ENCODE results near the gene RPL10. TPM values are rescaled to one million over a fixed set of nuclear protein-coding genes. Genes with fewer than 3 reads are reported as not detected.
A peak's percentile ranks its signal among the peaks of the same experiment; 100 is the strongest.

The RPL10 gene
- total RNA-seq, 2 experiments from 2014 or later, result 2,967 to 3,168 TPM

DNA sequence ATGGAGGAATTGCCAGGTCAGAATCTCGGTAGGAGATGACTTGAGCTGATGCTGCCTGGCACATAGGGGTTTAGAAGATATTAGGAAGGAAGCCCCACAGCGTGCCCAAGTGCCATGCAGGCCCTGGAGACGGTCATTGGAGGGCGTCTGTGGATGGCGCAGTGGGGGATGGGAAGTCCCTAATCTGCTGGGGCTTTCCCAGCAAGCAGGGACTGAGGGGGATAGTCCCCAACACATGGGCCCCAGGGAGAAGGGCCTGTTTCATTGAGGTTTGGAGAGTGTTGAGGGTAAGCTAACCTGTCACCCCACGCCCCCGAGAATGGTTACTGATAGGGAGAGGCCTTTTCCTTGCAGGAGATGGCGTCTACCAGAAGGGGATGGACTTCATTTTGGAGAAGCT lies 21.0 kb downstream of the RPL10 start:
- Mint-ChIP-seq H3K9me3 (no peaks in the 10 kb centered on the region), H3K4me3 (no peak overlapping the region), H3K27me3 (no peaks in the 10 kb centered on the region), H3K27ac (no peak overlapping the region), H3K4me1 (peaks cover 2% of the 10 kb centered on the region), H3K36me3 (no peaks in the 10 kb centered on the region)
- no peak for DNase-seq

GRCh38 chrX:154419688-154420401 lies 21.7 kb downstream of the RPL10 start:
- H3K36me3 Mint-ChIP-seq, result no peaks in the 10 kb centered on the region
- no peaks in the 10 kb centered on the region for H3K27me3 Mint-ChIP-seq
- H3K4me3 Mint-ChIP-seq, result no peak overlapping the region
- H3K9me3 Mint-ChIP-seq, result no peaks in the 10 kb centered on the region
- no peak overlapping the region for H3K27ac Mint-ChIP-seq
- no peak for DNase-seq
- peaks cover 2% of the 10 kb centered on the region for H3K4me1 Mint-ChIP-seq

GRCh38 chrX:154420402-154420756 lies 22.2 kb downstream of the RPL10 start:
- Mint-ChIP-seq H3K4me3 (no peak overlapping the region), H3K9me3 (no peaks in the 10 kb centered on the region), H3K36me3 (no peaks in the 10 kb centered on the region), H3K4me1 (peaks cover 2% of the 10 kb centered on the region), H3K27me3 (no peaks in the 10 kb centered on the region), H3K27ac (no peak overlapping the region)
- no peak for DNase-seq

DNA sequence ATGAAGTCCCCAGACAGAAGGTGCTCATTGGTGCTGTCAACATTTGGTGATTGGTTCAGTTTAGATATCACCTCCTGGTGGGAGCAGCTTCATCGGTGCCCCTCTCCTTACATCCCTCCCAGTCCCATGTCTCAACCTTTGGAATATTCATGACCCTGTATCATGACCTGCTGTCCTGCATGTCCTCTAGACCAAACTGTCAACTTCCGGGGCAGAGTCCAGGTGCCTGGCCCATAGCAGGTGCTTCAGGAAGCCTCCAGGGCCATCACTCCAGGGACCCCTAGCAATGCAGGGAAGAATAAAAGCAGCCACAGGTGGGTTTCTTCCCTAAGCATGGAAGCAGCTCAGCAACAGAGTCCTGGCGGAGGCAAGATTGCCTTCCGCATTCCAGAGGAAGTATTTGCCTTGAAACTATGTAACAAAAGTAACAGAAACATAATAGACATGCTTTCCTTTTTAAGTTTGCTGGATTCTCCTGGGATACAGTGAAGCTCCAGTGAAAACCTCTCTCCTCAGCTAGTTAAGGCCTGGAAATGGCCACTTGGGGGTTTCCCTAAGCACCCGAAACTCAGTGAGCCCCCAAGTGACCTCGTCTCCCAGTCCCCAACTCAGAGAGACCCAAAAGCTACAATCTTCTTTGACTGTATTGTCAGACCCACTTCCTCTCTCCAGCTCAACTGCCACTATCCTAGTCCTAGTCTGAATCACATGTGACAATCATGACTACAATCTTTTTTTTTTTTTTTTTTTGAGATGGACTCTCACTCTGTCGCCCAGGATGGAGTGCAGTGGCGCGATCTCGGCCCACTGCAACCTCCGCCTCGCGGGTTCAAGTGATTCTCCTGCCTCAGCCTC lies 29.0 kb downstream of the RPL10 start:
- H3K27me3 Mint-ChIP-seq, result no peaks in the 10 kb centered on the region
- no peak for DNase-seq
- peak overlapping the region; percentile 79 for H3K4me3 Mint-ChIP-seq
- H3K27ac Mint-ChIP-seq, result no peak overlapping the region
- no peaks in the 10 kb centered on the region for H3K9me3 Mint-ChIP-seq
- no peaks in the 10 kb centered on the region for H3K36me3 Mint-ChIP-seq
- H3K4me1 Mint-ChIP-seq, result peaks cover 13% of the 10 kb centered on the region

DNA sequence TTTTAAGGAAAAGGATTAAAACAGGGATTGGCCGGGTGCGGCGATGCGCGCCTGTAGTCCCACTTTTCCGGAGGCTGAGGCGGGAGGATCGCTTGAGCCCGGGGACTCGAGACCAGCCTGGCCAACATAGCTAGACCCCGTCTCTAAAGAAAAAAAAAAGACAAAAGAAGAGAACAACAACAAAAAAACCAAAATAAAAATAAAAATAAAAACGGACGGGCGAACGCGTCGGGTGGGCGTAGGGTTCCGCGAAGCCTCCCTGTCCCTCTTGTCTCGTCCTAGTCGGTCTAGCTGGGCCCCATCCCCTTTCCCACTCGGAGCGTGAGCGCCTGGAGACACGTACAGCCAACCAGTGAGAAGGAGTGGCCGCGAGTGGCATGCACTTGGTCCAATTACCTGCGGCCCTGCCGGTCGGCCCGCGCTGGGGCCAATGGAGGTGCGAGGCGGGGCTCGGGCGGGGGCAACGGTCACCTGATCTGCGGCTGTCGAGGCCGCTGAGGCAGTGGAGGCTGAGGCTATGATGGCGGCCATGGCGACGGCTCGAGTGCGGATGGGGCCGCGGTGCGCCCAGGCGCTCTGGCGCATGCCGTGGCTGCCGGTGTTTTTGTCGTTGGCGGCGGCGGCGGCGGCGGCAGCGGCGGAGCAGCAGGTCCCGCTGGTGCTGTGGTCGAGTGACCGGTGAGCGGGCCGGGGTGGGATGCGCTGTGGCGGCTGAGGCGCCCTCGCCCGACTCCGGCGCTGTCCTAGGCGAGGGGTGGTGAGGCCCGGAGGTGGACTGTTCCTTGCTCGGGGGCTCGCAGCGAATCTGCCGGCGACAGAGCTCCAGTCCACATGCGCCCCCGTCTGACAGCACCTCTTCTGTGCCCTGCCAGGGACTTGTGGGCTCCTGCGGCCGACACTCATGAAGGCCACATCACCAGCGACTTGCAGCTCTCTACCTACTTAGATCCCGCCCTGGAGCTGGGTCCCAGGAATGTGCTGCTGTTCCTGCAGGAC lies 30.3 kb downstream of the RPL10 start, which contains the start of gene ATP6AP1:
TSS of gene ATP6AP1 (plus strand) at position 502 of the 996 bp plus-strand sequence. CDS start at position 518, 16 bp downstream.
- no peaks in the 10 kb centered on the region for H3K27me3 Mint-ChIP-seq
- no peaks in the 10 kb centered on the region for H3K36me3 Mint-ChIP-seq
- H3K4me3 Mint-ChIP-seq, result peak within 1 kb of the TSS; percentile 79
- peaks cover 13% of the 10 kb centered on the region for H3K4me1 Mint-ChIP-seq
- peak within 1 kb of the TSS; percentile 42 for H3K27ac Mint-ChIP-seq
- peak; percentile 91 for DNase-seq
- H3K9me3 Mint-ChIP-seq, result no peaks in the 10 kb centered on the region

DNA sequence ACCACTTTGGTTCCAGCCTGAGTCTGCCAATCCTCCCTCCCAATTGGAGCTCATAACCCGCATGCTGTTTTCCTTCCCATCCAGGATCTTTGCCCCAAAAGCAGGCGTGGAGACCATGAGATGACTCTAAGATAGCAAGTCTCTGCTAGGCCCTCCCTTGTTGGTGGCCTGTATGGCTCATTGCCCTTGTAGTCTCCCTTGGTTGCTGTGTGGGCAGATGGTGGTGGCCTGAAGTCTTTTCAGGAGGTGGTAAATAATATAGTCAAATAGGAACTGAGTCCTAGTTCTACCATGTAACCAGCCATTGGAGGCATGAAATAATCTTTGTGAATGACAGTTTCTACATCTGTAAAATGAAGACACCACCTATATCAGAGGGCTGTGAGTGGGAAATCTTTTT lies 31.5 kb downstream of the RPL10 start:
- DNase-seq, result no peak
- Mint-ChIP-seq H3K4me1 (peaks cover 13% of the 10 kb centered on the region), H3K4me3 (peak overlapping the region; percentile 79), H3K36me3 (no peaks in the 10 kb centered on the region), H3K9me3 (no peaks in the 10 kb centered on the region), H3K27me3 (no peaks in the 10 kb centered on the region), H3K27ac (peak overlapping the region; percentile 39)

- Mint-ChIP-seq H3K4me1 (peaks cover 13% of the 10 kb centered on the region), H3K4me3 (no peak overlapping the region), H3K27me3 (no peaks in the 10 kb centered on the region), H3K27ac (peak overlapping the region; percentile 60), H3K9me3 (no peaks in the 10 kb centered on the region), H3K36me3 (no peaks in the 10 kb centered on the region)
- DNase-seq, result no peak
Observed at GRCh38 chrX:154430479-154430878, 32.3 kb downstream of the RPL10 start.

GRCh38 chrX:154430916-154431315 lies 32.7 kb downstream of the RPL10 start:
- DNase-seq, result no peak
- no peaks in the 10 kb centered on the region for H3K9me3 Mint-ChIP-seq
- H3K36me3 Mint-ChIP-seq, result no peaks in the 10 kb centered on the region
- H3K27me3 Mint-ChIP-seq, result no peaks in the 10 kb centered on the region
- peak overlapping the region; percentile 60 for H3K27ac Mint-ChIP-seq
- no peak overlapping the region for H3K4me3 Mint-ChIP-seq
- peaks cover 14% of the 10 kb centered on the region for H3K4me1 Mint-ChIP-seq

- no peaks in the 10 kb centered on the region for H3K9me3 Mint-ChIP-seq
- no peak overlapping the region for H3K27ac Mint-ChIP-seq
- peaks cover 17% of the 10 kb centered on the region for H3K4me1 Mint-ChIP-seq
- peaks cover 3% of the 10 kb centered on the region for H3K36me3 Mint-ChIP-seq
- H3K27me3 Mint-ChIP-seq, result no peaks in the 10 kb centered on the region
- H3K4me3 Mint-ChIP-seq, result no peak overlapping the region
- DNase-seq, result no peak
Observed at GRCh38 chrX:154431341-154431740, 33.2 kb downstream of the RPL10 start.

GRCh38 chrX:154432210-154432609 lies 34.0 kb downstream of the RPL10 start:
- no peaks in the 10 kb centered on the region for H3K27me3 Mint-ChIP-seq
- peaks cover 5% of the 10 kb centered on the region for H3K36me3 Mint-ChIP-seq
- no peak overlapping the region for H3K27ac Mint-ChIP-seq
- no peaks in the 10 kb centered on the region for H3K9me3 Mint-ChIP-seq
- no peak for DNase-seq
- H3K4me1 Mint-ChIP-seq, result peaks cover 18% of the 10 kb centered on the region
- no peak overlapping the region for H3K4me3 Mint-ChIP-seq

GRCh38 chrX:154433605-154434004 lies 35.4 kb downstream of the RPL10 start:
- Mint-ChIP-seq H3K27me3 (no peaks in the 10 kb centered on the region), H3K9me3 (no peaks in the 10 kb centered on the region), H3K4me3 (no peak overlapping the region), H3K27ac (no peak overlapping the region), H3K36me3 (peaks cover 5% of the 10 kb centered on the region), H3K4me1 (peaks cover 24% of the 10 kb centered on the region)
- DNase-seq, result no peak

DNA sequence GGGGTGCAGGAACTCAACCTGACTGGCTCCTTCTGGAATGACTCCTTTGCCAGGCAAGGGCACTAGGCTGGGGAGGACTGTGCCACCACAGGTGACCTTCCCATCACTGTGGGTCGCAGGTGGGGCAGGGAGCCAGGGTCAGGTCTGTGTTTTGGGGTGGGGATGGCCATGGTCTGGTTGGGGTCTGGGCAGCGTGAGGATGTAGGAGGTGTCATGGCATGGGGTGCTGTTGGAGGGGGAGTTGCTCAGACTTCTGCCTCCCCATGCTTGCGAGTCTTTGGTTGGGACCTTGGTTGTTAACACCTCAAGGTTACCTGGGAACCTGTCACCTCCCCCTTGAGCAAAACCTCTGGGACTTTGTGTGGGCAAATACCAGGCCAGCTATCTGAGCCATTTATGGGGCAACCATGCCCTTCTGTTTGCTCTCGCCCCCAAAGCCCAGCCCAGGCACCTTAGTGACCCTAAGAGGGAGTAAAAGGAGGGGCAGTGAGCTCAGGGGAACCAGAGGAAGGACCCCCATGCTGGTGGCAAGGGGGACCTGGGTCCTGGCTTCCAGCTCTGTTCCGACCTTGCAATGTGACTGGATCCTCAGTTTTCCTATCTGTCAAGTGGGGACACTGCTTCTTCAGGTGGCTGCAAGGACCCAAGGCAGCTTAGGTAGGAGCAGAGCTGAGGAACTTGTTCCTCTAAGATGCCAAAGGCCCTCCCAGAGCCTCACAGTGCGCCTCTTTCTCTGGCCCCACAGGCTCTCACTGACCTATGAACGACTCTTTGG lies 36.4 kb downstream of the RPL10 start:
- Mint-ChIP-seq H3K27ac (no peak overlapping the region), H3K9me3 (no peaks in the 10 kb centered on the region), H3K36me3 (peaks cover 5% of the 10 kb centered on the region), H3K27me3 (no peaks in the 10 kb centered on the region), H3K4me3 (no peak overlapping the region), H3K4me1 (peaks cover 23% of the 10 kb centered on the region)
- DNase-seq, result no peak

DNA sequence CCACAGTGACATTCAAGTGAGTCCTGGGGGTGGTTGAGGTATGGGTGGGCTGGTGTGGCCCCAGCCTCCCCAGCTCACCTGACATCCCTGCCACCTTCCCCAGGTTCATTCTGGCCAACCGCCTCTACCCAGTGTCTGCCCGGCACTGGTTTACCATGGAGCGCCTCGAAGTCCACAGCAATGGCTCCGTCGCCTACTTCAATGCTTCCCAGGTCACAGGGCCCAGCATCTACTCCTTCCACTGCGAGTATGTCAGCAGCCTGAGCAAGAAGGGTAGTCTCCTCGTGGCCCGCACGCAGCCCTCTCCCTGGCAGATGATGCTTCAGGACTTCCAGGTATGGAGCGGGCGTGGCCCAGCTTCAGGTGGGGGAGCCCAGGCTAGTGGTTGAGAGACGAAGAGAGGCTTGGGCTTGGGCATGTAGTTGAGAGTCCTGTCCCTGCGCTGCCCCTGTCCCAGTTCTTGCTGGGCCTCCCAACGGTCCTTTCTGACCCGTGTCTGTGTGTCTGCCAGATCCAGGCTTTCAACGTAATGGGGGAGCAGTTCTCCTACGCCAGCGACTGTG lies 37.1 kb downstream of the RPL10 start:
- no peak for DNase-seq
- Mint-ChIP-seq H3K4me3 (no peak overlapping the region), H3K27me3 (no peaks in the 10 kb centered on the region), H3K9me3 (no peaks in the 10 kb centered on the region), H3K27ac (no peak overlapping the region), H3K36me3 (peaks cover 5% of the 10 kb centered on the region), H3K4me1 (peaks cover 19% of the 10 kb centered on the region)

Measured in activated naive CD8-positive, alpha-beta T cell treated with anti-CD3 and anti-CD28 coated beads for 36 hours (primary cell).